ENCODE results near the gene TMOD4. TPM values are rescaled to one million over a fixed set of nuclear protein-coding genes. Genes with fewer than 3 reads are reported as not detected.

Gene TMOD4
- total RNA-seq, 1 donor from 2014 or later, result not detected

GRCh38 chr1:151165738-151166504 lies 9.9 kb downstream of the TMOD4 start, which contains the start of the genes LYSMD1 and SCNM1:
LYSMD1 (minus strand) TSS chr1:151165902; CDS start chr1:151165258, 644 bp downstream.
SCNM1 (plus strand) TSS chr1:151166144; CDS start chr1:151166153, 9 bp downstream.
- DNase-seq (ENCODE audit: low read depth), result peak; percentile 93
- H3K4me3 ChIP-seq (ENCODE audit: low read depth, low read length), result peak within 1 kb of the TSS; percentile 54
- peaks cover 1% of the 10 kb centered on the region for H3K36me3 ChIP-seq (ENCODE audit: control insufficient read depth, insufficient read depth, low read length)
- H3K27me3 ChIP-seq (ENCODE audit: control insufficient read depth, insufficient read depth, low read length), result no peaks in the 10 kb centered on the region
- no peak for TF ChIP-seq CTCF (IDR thresholded peaks at IDR 0.05; ENCODE audit: insufficient read depth, low read length, poor library complexity, severe bottlenecking)

GRCh38 chr1:151165281-151165737 lies 10.5 kb downstream of the TMOD4 start:
- no peak for DNase-seq (ENCODE audit: low read depth)
- TF ChIP-seq CTCF (IDR thresholded peaks at IDR 0.05; ENCODE audit: insufficient read depth, low read length, poor library complexity, severe bottlenecking), result no peak
- no peaks in the 10 kb centered on the region for H3K27me3 ChIP-seq (ENCODE audit: control insufficient read depth, insufficient read depth, low read length)
- peak overlapping the region; percentile 54 for H3K4me3 ChIP-seq (ENCODE audit: low read depth, low read length)
- peaks cover 1% of the 10 kb centered on the region for H3K36me3 ChIP-seq (ENCODE audit: control insufficient read depth, insufficient read depth, low read length)

GRCh38 chr1:151164732-151165280 lies 11.0 kb downstream of the TMOD4 start:
- peaks cover 1% of the 10 kb centered on the region for H3K36me3 ChIP-seq (ENCODE audit: control insufficient read depth, insufficient read depth, low read length)
- no peaks in the 10 kb centered on the region for H3K27me3 ChIP-seq (ENCODE audit: control insufficient read depth, insufficient read depth, low read length)
- no peak for DNase-seq (ENCODE audit: low read depth)
- peak overlapping the region; percentile 54 for H3K4me3 ChIP-seq (ENCODE audit: low read depth, low read length)
- no peak for TF ChIP-seq CTCF (IDR thresholded peaks at IDR 0.05; ENCODE audit: insufficient read depth, low read length, poor library complexity, severe bottlenecking)

- Histone ChIP-seq H3K4me3 (ENCODE audit: low read depth, low read length) (no peak overlapping the region), H3K36me3 (ENCODE audit: control insufficient read depth, insufficient read depth, low read length) (no peaks in the 10 kb centered on the region), H3K27me3 (ENCODE audit: control insufficient read depth, insufficient read depth, low read length) (no peaks in the 10 kb centered on the region)
- TF ChIP-seq CTCF (IDR thresholded peaks at IDR 0.05; ENCODE audit: insufficient read depth, low read length, poor library complexity, severe bottlenecking), result no peak
- DNase-seq (ENCODE audit: low read depth), result no peak
Observed at GRCh38 chr1:151159373-151159772, 16.4 kb downstream of the TMOD4 start.

GRCh38 chr1:151158751-151159251 lies 17.0 kb downstream of the TMOD4 start:
- no peaks in the 10 kb centered on the region for H3K36me3 ChIP-seq (ENCODE audit: control insufficient read depth, insufficient read depth, low read length)
- TF ChIP-seq CTCF (IDR thresholded peaks at IDR 0.05; ENCODE audit: insufficient read depth, low read length, poor library complexity, severe bottlenecking), result no peak
- no peak overlapping the region for H3K4me3 ChIP-seq (ENCODE audit: low read depth, low read length)
- no peaks in the 10 kb centered on the region for H3K27me3 ChIP-seq (ENCODE audit: control insufficient read depth, insufficient read depth, low read length)
- DNase-seq (ENCODE audit: low read depth), result no peak

Measured in kidney epithelial cell (primary cell).